ENCODE measurements around the gene SYDE2.

Gene SYDE2

GRCh38 chr1:85208488-85208887 is 7.7 kb upstream of the SYDE2 start:
- Histone ChIP-seq H3K4me2 (ENCODE audit: low read length) (no peak overlapping the region), H2AFZ (ENCODE audit: low read depth, low read length) (no peak overlapping the region), H4K20me1 (ENCODE audit: insufficient read depth, low read length) (no peaks in the 10 kb centered on the region), H3K9ac (ENCODE audit: low read length) (no peak overlapping the region), H3K9me3 (ENCODE audit: insufficient read depth, low read length) (no peaks in the 10 kb centered on the region), H3K27me3 (ENCODE audit: low read depth, low read length) (no peaks in the 10 kb centered on the region), H3K36me3 (replicated peaks; ENCODE audit: low read depth, low read length) (no peaks in the 10 kb centered on the region), H3K27ac (ENCODE audit: low read length) (no peak overlapping the region), H3K4me3 (ENCODE audit: low read length) (no peak overlapping the region), H3K4me1 (ENCODE audit: low read length) (no peaks in the 10 kb centered on the region), H3K79me2 (ENCODE audit: low read length) (no peaks in the 10 kb centered on the region)
- TF ChIP-seq EZH2phosphoT487 (IDR thresholded peaks at IDR 0.05; ENCODE audit: low read depth) (no peak), CTCF (IDR thresholded peaks at IDR 0.05; ENCODE audit: low read depth, low read length) (no peak)

GRCh38 chr1:85203573-85204171 is 2.9 kb upstream of the SYDE2 start:
- Histone ChIP-seq H3K9me3 (ENCODE audit: insufficient read depth, low read length) (no peaks in the 10 kb centered on the region), H3K9ac (ENCODE audit: low read length) (no peak overlapping the region), H4K20me1 (ENCODE audit: insufficient read depth, low read length) (no peaks in the 10 kb centered on the region), H3K4me1 (ENCODE audit: low read length) (peaks cover 14% of the 10 kb centered on the region), H3K4me2 (ENCODE audit: low read length) (no peak overlapping the region), H3K36me3 (replicated peaks; ENCODE audit: low read depth, low read length) (no peaks in the 10 kb centered on the region), H3K27me3 (ENCODE audit: low read depth, low read length) (no peaks in the 10 kb centered on the region), H3K4me3 (ENCODE audit: low read length) (no peak overlapping the region), H3K79me2 (ENCODE audit: low read length) (peaks cover 15% of the 10 kb centered on the region), H3K27ac (ENCODE audit: low read length) (no peak overlapping the region), H2AFZ (ENCODE audit: low read depth, low read length) (no peak overlapping the region)
- no peak for TF ChIP-seq EZH2phosphoT487 (IDR thresholded peaks at IDR 0.05; ENCODE audit: low read depth)
- no peak for TF ChIP-seq CTCF (IDR thresholded peaks at IDR 0.05; ENCODE audit: low read depth, low read length)

- H4K20me1 ChIP-seq (ENCODE audit: insufficient read depth, low read length): no peaks in the 10 kb centered on the region
- no peak overlapping the region for H3K4me3 ChIP-seq (ENCODE audit: low read length)
- TF ChIP-seq CTCF (IDR thresholded peaks at IDR 0.05; ENCODE audit: low read depth, low read length) (no peak), EZH2phosphoT487 (IDR thresholded peaks at IDR 0.05; ENCODE audit: low read depth) (no peak)
- H3K27me3 ChIP-seq (ENCODE audit: low read depth, low read length): no peaks in the 10 kb centered on the region
- no peak overlapping the region for H3K27ac ChIP-seq (ENCODE audit: low read length)
- H3K9me3 ChIP-seq (ENCODE audit: insufficient read depth, low read length): no peaks in the 10 kb centered on the region
- H3K36me3 ChIP-seq (replicated peaks; ENCODE audit: low read depth, low read length): no peaks in the 10 kb centered on the region
- H3K79me2 ChIP-seq (ENCODE audit: low read length): peaks cover 15% of the 10 kb centered on the region
- H3K9ac ChIP-seq (ENCODE audit: low read length): no peak overlapping the region
- peaks cover 17% of the 10 kb centered on the region for H3K4me1 ChIP-seq (ENCODE audit: low read length)
- H3K4me2 ChIP-seq (ENCODE audit: low read length): no peak overlapping the region; the same call in 1 of the 2 replicates
- H2AFZ ChIP-seq (ENCODE audit: low read depth, low read length): no peak overlapping the region
These were observed 2.0 kb upstream of the SYDE2 start for GRCh38 chr1:85202864-85203255.

GRCh38 chr1:85202092-85202863 is 1.5 kb upstream of the SYDE2 start:
- Histone ChIP-seq H3K9me3 (ENCODE audit: insufficient read depth, low read length) (no peaks in the 10 kb centered on the region), H4K20me1 (ENCODE audit: insufficient read depth, low read length) (no peaks in the 10 kb centered on the region), H3K79me2 (ENCODE audit: low read length) (peaks cover 15% of the 10 kb centered on the region), H3K4me1 (ENCODE audit: low read length) (peaks cover 17% of the 10 kb centered on the region), H3K27me3 (ENCODE audit: low read depth, low read length) (no peaks in the 10 kb centered on the region), H3K27ac (ENCODE audit: low read length) (peak overlapping the region; percentile 73; the same call in 1 of the 2 replicates), H3K36me3 (replicated peaks; ENCODE audit: low read depth, low read length) (no peaks in the 10 kb centered on the region), H3K9ac (ENCODE audit: low read length) (peak overlapping the region; percentile 85), H3K4me2 (ENCODE audit: low read length) (peak overlapping the region; percentile 79), H3K4me3 (ENCODE audit: low read length) (peak overlapping the region; percentile 89), H2AFZ (ENCODE audit: low read depth, low read length) (peak overlapping the region; percentile 87)
- TF ChIP-seq EZH2phosphoT487 (IDR thresholded peaks at IDR 0.05; ENCODE audit: low read depth) (no peak), CTCF (IDR thresholded peaks at IDR 0.05; ENCODE audit: low read depth, low read length) (no peak)
